Esophagus muscularis mucosa (tissue), 4 donors: Measurements from ENCODE around the gene SRY. TPM values are rescaled to one million over a fixed set of nuclear protein-coding genes. Genes with fewer than 3 reads are reported as not detected.
"Not testable (repeated sequence)": the region's sequence is repeated elsewhere in the genome, so short reads cannot be mapped to it uniquely, and the experiment has no call there.

Experiments used
- DNase-seq: peaks from one replicate; pipeline ENCODE4 v3.0.0-alpha.2; 2017; ENCODE audit errors: extremely low spot score
- H3K27ac ChIP-seq, 4 donors: fragments of 200-600 bp; sonication (generic); replicated peaks in 1 of 4; 1 replicate in 3 of 4; 2 replicates in 1 of 4; pipeline ENCODE4 v1.5.1; 2016 to 2019; ENCODE audit warnings: mild to moderate bottlenecking in 1 of 4
- H3K27me3 ChIP-seq, 4 donors: fragments of 200-600 bp; sonication (generic); one replicate each; pipeline versions ENCODE4 v1.5.1 to v1.6.0; 2016 to 2019
- H3K36me3 ChIP-seq, 4 donors: fragments of 200-600 bp; sonication (generic); one replicate each; pipeline ENCODE4 v1.5.1; 2016 to 2019
- H3K4me1 ChIP-seq, 4 donors: fragments of 200-600 bp; sonication (generic); one replicate each; pipeline ENCODE4 v1.5.1; 2016 to 2019
- H3K4me3 ChIP-seq, 4 donors: fragments of 200-600 bp; sonication (generic); 1 replicate in 2 of 4; 2 replicates in 2 of 4; pipeline ENCODE4 v1.5.1; 2016 to 2019; ENCODE audit warnings: mild to moderate bottlenecking in 4 of 4, moderate library complexity in 1 of 4
- H3K9me3 ChIP-seq, 4 donors: fragments of 200-600 bp; sonication (generic); 1 replicate in 3 of 4; 2 replicates in 1 of 4; pipeline ENCODE4 v1.5.1; 2016 to 2019
- CTCF ChIP-seq, 3 experiments: fragments of 200-600 bp in 2 of 3; fragments of 450-650 bp in 1 of 3; sonication (generic) in 2 of 3; IDR thresholded peaks; one replicate each; pipeline ENCODE4 v1.5.1; 2017 to 2019; ENCODE audit warnings: antibody characterized with exemption in 3 of 3, mild to moderate bottlenecking in 2 of 3, moderate library complexity in 1 of 3
- EP300 ChIP-seq: sonication (generic); formaldehyde crosslinking; IDR thresholded peaks from one replicate; pipeline ENCODE4 v1.6.1; 2017; ENCODE audit warnings: antibody characterized with exemption
- POLR2A ChIP-seq: fragments of 450-650 bp; IDR thresholded peaks from one replicate; pipeline ENCODE4 v1.6.1; 2017; ENCODE audit warnings: antibody characterized with exemption, moderate library complexity, mild to moderate bottlenecking, low read depth
- POLR2AphosphoS5 ChIP-seq, 2 donors: sonication (generic); formaldehyde crosslinking; IDR thresholded peaks; one replicate each; pipeline ENCODE4 v1.6.1; 2017; ENCODE audit warnings: antibody characterized with exemption in 2 of 2
- WGBS: methylation state at CpG from one replicate; pipeline ENCODE4 v1.1.5; 2018; 5-methylcytosine and 5-hydroxymethylcytosine counted together
- intact Hi-C: fragments of 100-400 bp; cut with DNase I; formaldehyde crosslinking; loops from one replicate; pipeline ENCODE4 v1.15.1; 2023
- total RNA-seq, 4 donors: library from RNA; depleted of rRNA; stranded (reverse); fragments of >200 nt; gene quantifications; one replicate each; pipeline versions ENCODE4 v1.1.0 to v1.2.1, GENCODE V29; 2016

The SRY gene
- total RNA-seq, result not detected

GRCh38 chrY:2787600-2787999 lies at the start of gene SRY:
SRY (minus strand) TSS chrY:2787682; CDS start chrY:2787603, 79 bp downstream.
- TF ChIP-seq POLR2AphosphoS5 (IDR thresholded peaks at IDR 0.05) (no peak), EP300 (no peak), POLR2A (no peak)
- no peak within 1 kb of the TSS for H3K27ac ChIP-seq
- WGBS, result no CpG with 5 or more reads among the region's 9 CpGs

GRCh38 chrY:2837078-2837477 lies 49.6 kb upstream of the SRY start:
- Histone ChIP-seq H3K27ac (no peak overlapping the region), H3K9me3 (no peaks in the 10 kb centered on the region), H3K4me3 (no peak overlapping the region), H3K4me1 (peaks cover 0 to under 1% (median 0%) of the 10 kb centered on the region in 4 donors), H3K27me3 (no peaks in the 10 kb centered on the region), H3K36me3 (no peaks in the 10 kb centered on the region)
- TF ChIP-seq CTCF (IDR thresholded peaks at IDR 0.05) (no peak), POLR2AphosphoS5 (IDR thresholded peaks at IDR 0.05) (no peak), EP300 (no peak), POLR2A (no peak)
- no peak for DNase-seq
- no CpG with 5 or more reads among the region's 2 CpGs for WGBS
- intact Hi-C loops, result no loop called here

More at GRCh38 chrY:2787600-2787999, at the start of gene SRY:
- H3K9me3 ChIP-seq, result no peaks in the 10 kb centered on the region
- peaks cover 0 to 3% (median 0%) of the 10 kb centered on the region in 4 donors for H3K4me1 ChIP-seq
- peaks cover 0 to 18% (median 0%) of the 10 kb centered on the region in 4 donors for H3K27me3 ChIP-seq
- peak within 1 kb of the TSS in 2 of 4 donors; percentile 14 to 27 for H3K4me3 ChIP-seq
- no peak for DNase-seq
- no peaks in the 10 kb centered on the region for H3K36me3 ChIP-seq
- intact Hi-C loops, result no loop called here

DNA sequence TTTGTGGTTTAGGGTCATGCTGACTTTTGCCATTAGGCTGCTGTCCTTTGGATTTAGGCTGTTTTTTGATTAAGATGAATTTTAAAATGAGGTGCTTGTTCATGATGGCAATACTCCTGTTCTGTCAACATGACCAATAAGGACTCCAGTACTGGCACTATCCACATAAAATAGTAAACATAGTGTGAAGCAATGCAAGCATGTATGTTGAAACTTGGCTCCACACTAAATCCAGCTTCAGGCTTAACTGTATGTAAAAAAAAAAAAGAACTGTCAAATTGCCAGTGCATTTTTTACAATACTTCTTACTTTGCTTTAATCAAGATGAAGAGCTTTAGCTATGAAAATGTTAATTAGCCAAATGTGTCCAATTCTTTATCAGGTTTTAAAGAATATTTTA lies 47.7 kb upstream of the SRY start:
- no peaks in the 10 kb centered on the region for H3K36me3 ChIP-seq
- no peak overlapping the region for H3K4me3 ChIP-seq
- no peak for TF ChIP-seq CTCF (IDR thresholded peaks at IDR 0.05)
- TF ChIP-seq POLR2A, result no peak
- no peak for TF ChIP-seq POLR2AphosphoS5 (IDR thresholded peaks at IDR 0.05)
- TF ChIP-seq EP300, result no peak
- intact Hi-C loops, result no loop called here
- peaks cover 0 to under 1% (median 0%) of the 10 kb centered on the region in 4 donors for H3K27me3 ChIP-seq
- H3K4me1 ChIP-seq, result no peaks in the 10 kb centered on the region
- no peaks in the 10 kb centered on the region for H3K9me3 ChIP-seq
- H3K27ac ChIP-seq, result no peak overlapping the region
- no peak for DNase-seq

GRCh38 chrY:2828497-2828896 lies 41.0 kb upstream of the SRY start:
- H3K27ac ChIP-seq, result no peak overlapping the region
- no peaks in the 10 kb centered on the region for H3K36me3 ChIP-seq
- H3K9me3 ChIP-seq, result no peaks in the 10 kb centered on the region
- H3K4me1 ChIP-seq, result no peaks in the 10 kb centered on the region
- no peak overlapping the region for H3K4me3 ChIP-seq
- H3K27me3 ChIP-seq, result peaks cover 0 to 7% (median 0%) of the 10 kb centered on the region in 4 donors
- TF ChIP-seq CTCF (IDR thresholded peaks at IDR 0.05) (no peak), POLR2AphosphoS5 (IDR thresholded peaks at IDR 0.05) (no peak), EP300 (no peak), POLR2A (no peak)
- no peak for DNase-seq
- intact Hi-C loops, result no loop called here
- no CpG with 5 or more reads among the region's 5 CpGs for WGBS

DNA sequence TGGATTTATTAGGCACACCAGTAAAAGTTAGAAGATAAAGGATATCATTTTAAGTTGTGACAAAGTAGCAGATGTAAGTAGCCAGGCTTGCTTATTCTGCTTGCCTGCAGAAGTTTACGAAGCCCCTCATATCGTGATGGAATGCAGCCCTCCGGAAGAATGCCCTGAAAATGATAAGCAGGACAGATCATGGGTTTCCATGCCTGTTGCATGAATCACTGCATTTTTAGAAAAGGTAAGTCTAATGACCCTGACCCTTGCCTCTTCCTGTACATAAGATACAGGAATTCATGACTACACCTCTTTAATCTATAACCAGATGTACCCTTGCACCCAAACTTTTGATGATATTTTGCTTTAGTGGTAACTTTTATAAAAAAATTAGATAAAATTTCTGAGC lies 37.0 kb upstream of the SRY start:
- intact Hi-C loops, result no loop called here
- no CpG with 5 or more reads among the region's 3 CpGs for WGBS

DNA sequence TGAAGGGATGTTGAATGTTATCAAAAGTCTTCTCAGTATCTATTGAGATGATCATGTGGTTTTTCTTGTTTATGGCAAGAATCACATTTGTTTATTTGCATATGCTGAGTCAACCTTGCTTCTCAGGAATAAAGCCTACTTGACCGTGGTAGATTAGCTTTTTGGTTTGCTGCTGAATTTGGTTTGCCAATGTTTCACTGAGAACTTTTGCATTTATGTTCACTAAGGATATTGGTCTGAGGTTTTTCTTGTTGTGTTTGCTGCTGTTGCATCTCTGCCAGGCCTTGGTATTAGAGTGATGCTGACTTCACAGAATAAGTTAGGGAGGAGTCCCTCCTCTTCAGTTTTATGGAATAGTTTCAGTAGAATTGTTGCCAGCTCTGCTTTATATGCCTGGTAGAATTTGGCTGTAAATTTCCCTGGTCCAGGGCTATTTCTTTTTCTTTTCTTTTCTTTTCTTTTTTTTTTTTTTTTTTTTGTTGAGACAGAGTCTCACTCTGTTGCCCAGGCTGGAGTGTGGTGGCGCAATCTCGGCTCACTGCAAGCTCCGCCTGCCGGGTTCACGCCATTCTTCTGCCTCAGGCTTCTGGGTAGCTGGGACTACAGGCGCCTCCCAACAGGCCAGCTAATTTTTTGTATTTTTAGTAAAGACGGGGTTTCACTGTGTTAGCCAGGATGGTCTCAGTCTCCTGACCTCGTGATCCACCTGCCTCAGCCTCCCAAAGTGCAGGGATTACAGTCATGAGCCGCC lies 29.8 kb upstream of the SRY start:
- H3K27ac ChIP-seq, intact Hi-C loops, H3K9me3 ChIP-seq, H3K4me1 ChIP-seq, H3K27me3 ChIP-seq, H3K36me3 ChIP-seq, DNase-seq, H3K4me3 ChIP-seq: not testable (repeated sequence)
- WGBS, result no CpG with 5 or more reads among the region's 10 CpGs

More for the DNA sequence above, 37.0 kb upstream of the SRY start:
- H3K9me3 ChIP-seq, result no peaks in the 10 kb centered on the region
- H3K4me3 ChIP-seq, result no peak overlapping the region
- TF ChIP-seq POLR2AphosphoS5 (IDR thresholded peaks at IDR 0.05) (no peak), CTCF (IDR thresholded peaks at IDR 0.05) (no peak), POLR2A (no peak), EP300 (no peak)
- DNase-seq, result no peak
- H3K27me3 ChIP-seq, result no peaks in the 10 kb centered on the region
- H3K27ac ChIP-seq, result no peak overlapping the region
- no peaks in the 10 kb centered on the region for H3K36me3 ChIP-seq
- H3K4me1 ChIP-seq, result no peaks in the 10 kb centered on the region
